ENCODE data around the gene LPAR2.
"Not testable (repeated sequence)": the region's sequence is repeated elsewhere in the genome, so short reads cannot be mapped to it uniquely, and the experiment has no call there.

LPAR2 gene

DNA sequence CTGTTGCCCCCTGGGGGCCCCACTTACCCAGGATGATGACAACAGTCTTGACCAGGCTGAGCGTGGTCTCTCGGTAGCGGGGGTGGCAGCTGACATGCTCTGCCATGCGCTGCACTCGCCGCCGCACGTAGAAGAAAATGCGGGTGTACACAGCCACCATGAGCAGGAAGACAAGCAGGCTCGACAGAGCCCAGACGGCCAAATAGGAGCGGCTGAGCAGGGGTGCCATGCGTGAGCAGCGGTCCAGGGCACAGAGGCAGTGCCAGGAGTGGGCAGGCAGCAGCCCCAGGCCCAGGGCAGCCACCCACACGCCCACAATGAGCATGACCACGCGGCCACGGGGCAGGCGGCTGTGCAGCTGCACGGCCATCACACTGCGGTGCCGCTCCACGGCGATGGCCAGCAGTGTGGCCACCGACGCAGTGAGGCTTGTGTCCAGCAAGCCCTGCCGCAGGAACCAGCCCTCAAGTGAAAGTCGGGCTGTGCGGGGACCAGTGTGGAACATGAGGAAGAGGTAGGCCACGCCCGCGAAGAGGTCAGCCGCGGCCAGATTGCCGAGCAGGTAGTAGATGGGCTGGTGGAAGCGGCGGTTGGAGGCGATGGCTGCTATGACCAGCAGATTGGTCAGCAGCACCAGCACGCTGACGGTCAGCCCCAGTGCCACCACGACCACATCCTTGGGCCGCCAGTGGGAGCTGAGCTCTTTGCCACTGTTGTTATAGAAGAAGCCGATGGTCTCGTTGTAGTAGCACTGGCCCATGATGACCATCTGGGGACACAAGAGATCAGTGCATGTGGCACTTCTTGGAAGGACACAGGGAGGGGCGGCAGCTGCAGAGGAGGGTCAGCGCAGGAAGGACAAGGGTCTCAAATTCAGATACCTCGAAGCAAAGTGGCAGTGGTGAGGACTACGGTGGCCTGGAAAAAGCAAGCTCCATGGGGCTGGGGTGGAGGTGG lies 1.2 kb downstream of the LPAR2 start:
- TF ChIP-seq TAF1 (IDR thresholded peaks at IDR 0.05; ENCODE audit: borderline replicate concordance, low read depth, low read length): no peak
- TF ChIP-seq POLR2A (IDR thresholded peaks at IDR 0.05; ENCODE audit: low read depth, low read length): peak; percentile 8; the same call in 1 of the 2 replicates
- FAIRE-seq (no peak), DNase-seq (ENCODE audit: insufficient read length) (no peak)

DNA sequence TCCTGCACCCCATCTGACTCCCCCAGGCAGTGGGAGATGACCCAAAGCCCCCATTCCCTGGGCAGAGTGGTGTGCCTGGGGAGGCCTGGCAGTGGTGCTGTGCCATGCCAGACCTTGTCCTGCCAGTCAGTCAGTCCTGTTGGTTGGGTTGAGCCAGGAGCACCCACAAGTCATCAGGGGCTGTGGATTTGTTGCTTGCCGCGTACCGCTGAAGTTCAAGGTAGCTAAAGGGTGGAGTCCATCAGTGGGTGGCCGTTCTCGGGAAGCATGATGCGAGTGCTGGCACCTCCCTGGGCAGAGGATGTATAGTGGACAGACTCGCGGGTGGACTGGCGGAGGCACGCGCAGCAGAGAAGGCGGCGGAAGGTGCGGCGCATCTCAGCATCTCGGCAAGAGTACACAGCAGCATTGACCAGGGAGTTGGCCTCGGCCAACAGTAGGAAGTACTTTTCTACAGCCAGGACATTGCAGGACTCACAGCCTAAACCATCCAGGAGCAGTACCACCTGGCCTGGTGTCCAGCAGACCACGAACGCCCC lies 3.9 kb downstream of the LPAR2 start:
- TF ChIP-seq POLR2AphosphoS5 (IDR thresholded peaks at IDR 0.05; ENCODE audit: low read depth, low read length) (no peak), POLR2A (IDR thresholded peaks at IDR 0.05; ENCODE audit: low read depth, low read length) (no peak), TAF1 (IDR thresholded peaks at IDR 0.05; ENCODE audit: borderline replicate concordance, low read depth, low read length) (no peak)
- no peak for FAIRE-seq
- no peak for DNase-seq (ENCODE audit: insufficient read length)

DNA sequence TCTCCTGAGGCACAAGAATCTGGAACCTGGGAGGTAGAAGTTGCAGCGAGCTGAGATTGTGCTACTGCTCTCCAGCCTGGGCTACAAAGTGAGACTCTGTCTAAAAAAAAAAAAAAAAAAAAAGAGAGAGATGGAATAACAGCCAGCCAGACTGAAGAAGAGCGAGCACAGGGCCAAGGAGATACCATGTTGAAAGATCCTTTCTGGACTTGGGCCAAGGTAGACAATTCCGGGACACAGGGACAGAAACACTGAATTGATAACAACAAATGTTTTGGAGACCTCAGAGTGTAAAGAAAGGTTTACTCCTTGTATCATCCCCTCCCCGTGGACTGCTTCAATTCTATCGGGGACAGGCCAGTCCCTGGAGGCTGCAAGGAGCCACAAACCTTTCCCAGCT lies 4.6 kb downstream of the LPAR2 start:
- no peak for TF ChIP-seq TAF1 (IDR thresholded peaks at IDR 0.05; ENCODE audit: borderline replicate concordance, low read depth, low read length)
- no peak for TF ChIP-seq POLR2A (IDR thresholded peaks at IDR 0.05; ENCODE audit: low read depth, low read length)
- no peak for TF ChIP-seq POLR2AphosphoS5 (IDR thresholded peaks at IDR 0.05; ENCODE audit: low read depth, low read length)
- no peak for DNase-seq (ENCODE audit: insufficient read length)
- no peak for FAIRE-seq

DNA sequence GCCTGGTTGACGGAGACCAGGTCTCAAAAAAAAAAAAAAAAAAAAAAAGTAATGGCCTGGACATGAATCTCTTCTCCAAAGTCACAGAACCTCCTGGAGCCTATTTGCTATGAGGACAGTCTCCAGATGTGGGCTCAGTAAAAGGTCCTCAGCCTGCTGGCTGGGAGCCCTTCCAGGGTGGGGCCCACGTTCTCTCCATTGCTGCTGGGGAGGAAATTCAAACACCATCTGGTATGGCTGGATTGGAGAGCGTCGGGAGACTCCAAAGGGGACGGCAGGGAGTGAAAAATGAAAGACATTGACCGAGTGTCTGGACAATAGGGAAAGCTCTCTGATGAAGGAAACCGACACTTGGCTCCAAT lies 8.2 kb downstream of the LPAR2 start:
- FAIRE-seq: no peak
- no peak for DNase-seq (ENCODE audit: insufficient read length)

DNA sequence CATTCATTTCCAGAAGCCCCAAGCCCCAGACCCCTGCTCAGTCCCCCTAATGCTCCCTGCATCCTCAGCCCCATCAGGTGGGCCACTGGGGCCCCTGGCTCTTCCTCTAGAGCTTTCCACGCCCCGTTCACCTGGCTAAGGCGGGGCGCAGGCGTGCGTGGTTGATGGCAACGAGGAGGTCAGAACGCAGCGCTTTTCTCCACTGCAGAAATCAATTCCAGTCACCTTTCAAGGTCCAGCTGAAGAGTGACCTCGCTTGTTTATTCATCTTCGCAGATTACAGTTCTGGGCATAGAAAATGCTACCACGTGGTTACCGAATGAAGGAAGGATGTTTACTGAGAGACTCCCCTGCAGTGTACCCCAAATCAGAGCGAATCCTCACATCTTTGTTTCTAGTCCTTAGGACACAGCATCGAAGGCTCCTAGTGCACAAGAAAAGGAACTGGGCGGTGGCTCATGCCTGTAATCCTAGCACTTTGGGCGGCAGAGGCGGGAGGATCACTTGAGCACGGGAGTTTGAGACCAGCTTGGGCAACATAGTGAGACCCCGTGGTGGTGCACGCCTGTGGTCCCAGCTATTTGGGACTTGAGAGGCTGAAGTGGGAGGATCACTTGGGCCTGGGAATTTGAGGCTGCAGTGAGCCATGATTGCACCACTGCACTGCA lies 8.7 kb downstream of the LPAR2 start:
- no peak for TF ChIP-seq POLR2AphosphoS5 (IDR thresholded peaks at IDR 0.05; ENCODE audit: low read depth, low read length)
- TF ChIP-seq TAF1 (IDR thresholded peaks at IDR 0.05; ENCODE audit: borderline replicate concordance, low read depth, low read length): no peak
- no peak for TF ChIP-seq POLR2A (IDR thresholded peaks at IDR 0.05; ENCODE audit: low read depth, low read length)
- FAIRE-seq (no peak), DNase-seq (ENCODE audit: insufficient read length) (no peak)

More for the DNA sequence above, 8.2 kb downstream of the LPAR2 start:
- TF ChIP-seq TAF1 (IDR thresholded peaks at IDR 0.05; ENCODE audit: borderline replicate concordance, low read depth, low read length) (no peak), POLR2A (IDR thresholded peaks at IDR 0.05; ENCODE audit: low read depth, low read length) (no peak), POLR2AphosphoS5 (IDR thresholded peaks at IDR 0.05; ENCODE audit: low read depth, low read length) (no peak)

DNA sequence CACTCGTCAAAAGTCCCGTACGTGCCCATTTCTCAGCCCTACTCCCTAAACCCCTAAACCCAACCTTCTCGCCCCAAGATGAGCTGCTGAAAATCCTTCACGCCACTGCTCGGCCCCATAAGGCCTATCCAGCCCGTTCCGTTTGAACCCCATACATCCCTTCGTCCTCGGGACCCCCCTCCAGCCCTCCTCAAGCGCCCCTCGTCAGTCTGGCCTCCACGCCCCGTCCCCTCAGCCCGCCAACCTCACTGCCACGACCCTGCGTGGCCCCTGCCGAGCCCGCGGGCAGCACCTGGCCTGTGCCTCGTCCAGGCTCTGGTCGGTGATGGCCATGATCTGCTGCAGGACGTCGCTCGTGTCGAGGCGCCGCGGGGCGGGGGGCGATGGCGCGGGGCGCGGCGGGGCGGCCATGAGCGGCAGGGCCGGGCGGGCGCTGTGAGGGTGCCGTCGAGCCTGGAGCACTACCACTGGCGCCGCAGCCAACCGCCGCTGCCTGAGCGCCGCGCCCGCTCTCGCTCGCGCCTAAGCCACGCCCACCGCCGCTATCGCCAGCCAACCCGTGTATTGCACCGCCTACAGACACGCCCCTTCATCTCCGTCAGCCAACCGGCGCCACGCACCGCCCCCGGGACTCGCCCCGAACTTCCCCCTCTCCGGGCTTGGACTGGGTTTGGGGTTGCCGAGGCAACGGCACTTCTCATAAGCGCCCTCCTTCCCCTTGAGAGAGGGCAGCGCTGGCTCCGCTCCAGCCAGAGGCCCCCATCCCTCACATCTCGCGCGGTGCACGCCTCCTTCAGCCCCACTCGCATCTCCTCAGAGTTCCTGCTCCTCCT lies 9.6 kb downstream of the LPAR2 start, which contains the start of gene PBX4:
Gene PBX4 (minus strand): TSS at position 469 of the 833 bp plus-strand sequence. CDS start 58 bp downstream, at position 411.
- TF ChIP-seq POLR2A (IDR thresholded peaks at IDR 0.05; ENCODE audit: low read depth, low read length) (peak; percentile 78), POLR2AphosphoS5 (IDR thresholded peaks at IDR 0.05; ENCODE audit: low read depth, low read length) (peak; percentile 62), TAF1 (IDR thresholded peaks at IDR 0.05; ENCODE audit: borderline replicate concordance, low read depth, low read length) (no peak; the same call in 1 of the 2 replicates)
- FAIRE-seq (peak; percentile 98), DNase-seq (ENCODE audit: insufficient read length) (peak; percentile 96)

DNA sequence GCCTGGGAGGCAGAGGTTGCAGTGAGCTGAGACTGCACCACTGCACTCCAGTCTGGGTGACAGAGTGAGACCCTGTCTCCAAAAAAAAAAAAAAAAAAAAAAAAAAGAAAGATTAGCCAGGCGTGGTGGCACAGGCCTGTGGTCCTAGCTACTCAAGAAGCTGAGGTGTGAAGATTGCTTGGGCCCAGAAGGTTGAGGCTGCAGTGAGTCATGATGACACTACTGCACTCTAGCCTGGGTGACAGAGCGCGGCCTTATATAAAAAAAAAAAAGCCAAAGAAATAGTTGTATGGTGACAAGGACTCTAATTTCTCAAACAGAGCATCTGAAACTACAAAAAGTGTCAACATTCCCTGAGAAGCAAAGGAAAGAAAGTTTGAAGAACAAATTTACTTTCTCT lies 12.9 kb downstream of the LPAR2 start:
- TF ChIP-seq TAF1 (IDR thresholded peaks at IDR 0.05; ENCODE audit: borderline replicate concordance, low read depth, low read length): no peak
- TF ChIP-seq POLR2A (IDR thresholded peaks at IDR 0.05; ENCODE audit: low read depth, low read length): no peak
- no peak for TF ChIP-seq POLR2AphosphoS5 (IDR thresholded peaks at IDR 0.05; ENCODE audit: low read depth, low read length)
- FAIRE-seq: no peak

DNA sequence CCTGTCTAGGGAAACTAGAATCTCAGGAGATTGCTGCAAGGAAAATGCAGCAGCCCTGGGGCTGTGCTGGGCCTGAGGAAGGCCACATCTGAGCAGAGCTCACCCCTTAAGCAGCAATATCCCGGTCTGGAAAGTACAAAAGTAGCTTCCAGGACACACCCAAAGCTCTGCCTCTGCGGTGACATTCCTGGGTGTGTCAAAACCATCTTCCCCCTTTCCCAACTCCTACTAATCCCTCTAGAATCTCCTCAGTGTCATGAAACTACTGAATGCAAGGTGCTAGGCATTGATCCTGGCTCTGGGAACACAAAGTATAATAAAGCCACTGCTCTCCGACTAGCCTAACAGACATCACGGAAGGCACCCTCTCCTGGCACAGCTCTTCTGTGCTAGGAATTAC lies 14.5 kb downstream of the LPAR2 start:
- DNase-seq (ENCODE audit: insufficient read length): no peak
- no peak for FAIRE-seq
- TF ChIP-seq POLR2A (IDR thresholded peaks at IDR 0.05; ENCODE audit: low read depth, low read length): no peak
- no peak for TF ChIP-seq POLR2AphosphoS5 (IDR thresholded peaks at IDR 0.05; ENCODE audit: low read depth, low read length)
- no peak for TF ChIP-seq TAF1 (IDR thresholded peaks at IDR 0.05; ENCODE audit: borderline replicate concordance, low read depth, low read length)

More for the DNA sequence above, 12.9 kb downstream of the LPAR2 start:
- DNase-seq (ENCODE audit: insufficient read length): no peak

DNA sequence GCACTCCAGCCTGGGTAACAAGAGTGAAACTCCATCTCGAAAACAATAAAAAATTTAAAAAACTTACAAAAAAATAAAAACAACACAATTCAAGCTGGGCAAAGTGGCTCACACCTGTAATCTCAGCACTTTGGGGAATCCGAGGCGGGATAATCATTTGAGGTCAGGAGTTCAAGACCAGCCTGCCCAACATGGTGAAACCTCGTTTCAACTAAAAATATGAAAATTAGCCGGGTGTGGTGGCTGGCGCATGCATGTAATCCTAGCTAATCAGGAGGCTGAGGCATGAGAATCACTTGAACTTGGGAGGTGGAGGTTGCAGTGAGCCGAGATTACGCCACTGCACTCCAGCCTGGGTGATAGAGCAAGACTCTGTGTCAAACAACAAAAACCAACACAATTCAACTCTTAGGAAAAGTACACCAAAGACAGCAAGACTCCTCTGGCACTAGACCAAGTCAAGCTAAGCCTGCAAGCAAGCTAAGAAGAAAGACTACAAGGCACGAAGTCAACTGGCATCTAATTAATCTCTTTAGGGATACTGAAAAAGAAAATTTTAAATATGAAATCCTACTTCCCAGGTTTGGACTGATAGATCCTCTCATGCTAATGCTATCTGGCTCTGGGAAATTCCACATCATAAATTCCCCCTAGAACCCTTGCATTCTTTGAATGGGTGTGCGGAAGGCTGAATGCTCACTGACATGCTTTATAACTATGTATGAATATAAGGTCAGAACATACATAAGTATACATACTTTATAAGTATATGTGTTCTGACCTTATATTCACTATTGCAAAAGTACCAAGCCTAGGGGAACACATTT lies 17.4 kb downstream of the LPAR2 start:
- no peak for TF ChIP-seq POLR2AphosphoS5 (IDR thresholded peaks at IDR 0.05; ENCODE audit: low read depth, low read length)
- TF ChIP-seq POLR2A (IDR thresholded peaks at IDR 0.05; ENCODE audit: low read depth, low read length): no peak
- no peak for TF ChIP-seq TAF1 (IDR thresholded peaks at IDR 0.05; ENCODE audit: borderline replicate concordance, low read depth, low read length)
- DNase-seq (ENCODE audit: insufficient read length) (no peak), FAIRE-seq (no peak)

DNA sequence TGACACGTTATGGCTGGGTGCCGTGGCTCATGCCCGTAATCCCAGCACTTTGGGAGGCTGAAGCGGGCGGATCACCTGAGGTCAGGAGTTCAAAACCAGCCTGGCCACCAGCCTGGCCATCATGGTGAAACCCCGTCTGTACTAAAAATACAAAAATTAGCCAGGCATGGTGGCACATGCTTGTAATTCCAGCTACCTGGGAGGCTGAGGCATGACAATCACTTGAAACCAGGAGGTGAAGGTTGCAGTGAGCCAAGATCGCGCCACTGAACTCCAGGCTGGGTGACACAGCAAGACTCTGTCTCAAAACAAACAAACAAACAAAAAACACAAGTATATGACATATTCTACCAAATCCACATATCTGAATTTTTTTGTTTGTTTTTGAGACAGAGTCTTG lies 21.3 kb downstream of the LPAR2 start:
- FAIRE-seq; DNase-seq (ENCODE audit: insufficient read length): not testable (repeated sequence)
